Measurements from ENCODE around the gene OR51G2.
A peak's percentile ranks its signal among the peaks of the same experiment; 100 is the strongest.
"Not testable (repeated sequence)": the region's sequence is repeated elsewhere in the genome, so short reads cannot be mapped to it uniquely, and the experiment has no call there.

OR51G2 gene

DNA sequence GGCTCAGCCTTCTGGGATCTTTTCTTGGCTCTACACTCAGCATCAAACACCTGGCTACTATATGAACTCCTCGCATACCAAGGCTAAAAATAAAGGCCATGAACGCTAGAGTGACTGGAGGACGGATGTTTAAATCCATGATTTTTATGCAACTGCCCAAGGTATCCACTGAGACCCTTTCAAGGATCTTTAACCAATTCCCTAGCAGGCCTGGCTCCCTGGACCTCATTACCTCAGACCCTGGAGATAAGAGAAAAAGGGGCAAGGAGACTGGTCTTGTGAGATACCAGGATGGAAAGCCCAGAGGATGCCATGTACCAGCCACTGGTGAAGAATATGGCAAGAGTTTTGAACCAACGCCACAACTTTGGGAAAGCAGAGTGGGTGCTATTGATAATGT is at the start of gene OR51G2:
Gene OR51G2, minus strand, starts transcription at position 101 of the 400 bp plus-strand sequence. CDS start 3,687 bp downstream, outside the sequence.
- no peak for DNase-seq (ENCODE audit: low spot score)

DNA sequence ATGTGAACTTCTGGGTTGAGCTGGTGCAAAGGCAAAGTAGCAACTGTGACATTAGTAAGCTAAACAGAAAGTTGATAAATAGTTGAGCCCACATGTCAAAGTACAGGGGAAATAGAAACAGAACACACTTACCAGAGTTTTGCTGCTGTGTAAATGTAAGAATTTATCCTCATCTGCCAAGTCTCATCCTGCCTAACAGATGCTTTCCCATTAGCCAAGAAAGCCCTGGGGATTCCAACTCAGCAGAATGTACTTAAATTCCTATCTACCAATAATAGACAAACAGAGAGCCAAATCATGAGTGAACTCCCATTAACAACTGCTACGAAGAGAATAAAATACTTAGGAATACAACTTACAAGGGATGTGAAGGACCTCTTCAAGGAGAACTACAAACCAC is 43.7 kb upstream of the OR51G2 start:
- DNase-seq (ENCODE audit: low spot score): no peak

- no peak for DNase-seq (ENCODE audit: low spot score)
These were observed 41.7 kb upstream of the OR51G2 start for GRCh38 chr11:4960877-4961276.

DNA sequence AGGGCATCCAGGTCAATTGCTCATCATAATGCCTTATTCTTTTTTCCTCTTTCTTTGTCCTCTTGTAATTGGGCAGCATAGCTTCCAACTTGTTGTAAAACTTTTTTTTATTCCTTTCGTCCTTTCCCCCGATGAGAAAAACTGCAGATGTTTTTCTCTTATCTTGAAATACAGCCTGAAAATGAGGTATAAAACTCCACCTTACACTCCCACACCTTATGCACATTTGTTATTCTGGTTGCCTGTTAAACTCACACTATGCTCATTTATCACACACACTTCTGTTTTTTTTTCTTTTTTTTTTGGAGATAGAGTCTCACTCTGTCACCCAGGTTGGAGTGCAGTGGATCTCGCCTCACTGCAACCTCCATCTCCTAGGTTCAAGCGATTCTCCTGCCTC is 38.2 kb upstream of the OR51G2 start:
- no peak for DNase-seq (ENCODE audit: low spot score)

GRCh38 chr11:4955613-4956012 is 36.5 kb upstream of the OR51G2 start, which contains the start of gene OR51A2:
OR51A2 (minus strand) TSS chr11:4955713; CDS start chr11:4955713, 0 bp downstream.
- DNase-seq (ENCODE audit: low spot score): not testable (repeated sequence)

DNA sequence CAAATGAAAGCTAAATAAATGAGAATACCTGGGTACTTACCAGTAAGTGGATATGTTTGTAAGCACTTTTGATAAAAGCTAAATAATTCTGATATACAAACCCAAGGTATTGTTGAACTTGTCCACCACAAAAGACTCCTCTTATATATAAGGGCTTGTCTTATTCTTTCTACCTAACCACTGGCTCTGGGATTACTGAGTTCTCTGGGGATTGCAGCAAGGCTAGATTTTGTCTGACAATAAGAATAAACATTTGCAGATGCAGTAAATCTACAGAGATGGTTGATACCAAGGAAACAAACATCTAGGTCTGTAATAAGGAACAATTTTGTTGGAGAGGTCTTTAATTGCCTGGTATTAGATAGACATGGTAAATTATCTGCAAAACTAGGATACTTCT is 28.4 kb upstream of the OR51G2 start, which contains the start of gene OR51A4:
Gene OR51A4, minus strand, starts transcription at position 101 of the 400 bp plus-strand sequence. CDS start 505 bp downstream, outside the sequence.
- no peak for DNase-seq (ENCODE audit: low spot score)

- no peak for DNase-seq (ENCODE audit: low spot score)
These were observed 17.6 kb upstream of the OR51G2 start for GRCh38 chr11:4936745-4937144.

DNA sequence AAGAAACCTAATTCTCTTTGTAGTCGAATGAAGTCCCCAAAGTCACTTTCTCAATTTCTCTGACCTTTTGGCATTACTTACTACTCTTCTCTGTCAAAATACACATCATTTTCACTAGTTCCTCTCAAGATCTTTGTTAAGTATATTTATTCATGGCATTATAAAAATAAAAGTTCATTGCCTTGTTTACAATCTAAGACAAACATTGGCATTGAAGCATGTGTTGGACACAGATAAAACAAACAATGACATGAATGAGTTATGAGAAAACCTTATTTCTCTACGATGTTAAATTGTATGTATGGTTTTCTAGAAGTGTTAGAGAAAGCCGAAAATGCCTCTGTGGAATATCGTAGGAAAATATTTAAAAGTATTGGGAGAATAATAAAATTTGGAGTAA is 13.6 kb upstream of the OR51G2 start:
- no peak for DNase-seq (ENCODE audit: low spot score)

- no peak for DNase-seq (ENCODE audit: low spot score)
These were observed 7.5 kb upstream of the OR51G2 start for GRCh38 chr11:4926608-4927007.

GRCh38 chr11:4924239-4924638 is 5.1 kb upstream of the OR51G2 start, which contains the start of gene OR51G1:
OR51G1 (minus strand) TSS chr11:4924339; CDS start chr11:4924339, 0 bp downstream.
- DNase-seq (ENCODE audit: low spot score): no peak

- no peak for DNase-seq (ENCODE audit: low spot score)
These were observed 3.2 kb upstream of the OR51G2 start for GRCh38 chr11:4922304-4922703.

DNA sequence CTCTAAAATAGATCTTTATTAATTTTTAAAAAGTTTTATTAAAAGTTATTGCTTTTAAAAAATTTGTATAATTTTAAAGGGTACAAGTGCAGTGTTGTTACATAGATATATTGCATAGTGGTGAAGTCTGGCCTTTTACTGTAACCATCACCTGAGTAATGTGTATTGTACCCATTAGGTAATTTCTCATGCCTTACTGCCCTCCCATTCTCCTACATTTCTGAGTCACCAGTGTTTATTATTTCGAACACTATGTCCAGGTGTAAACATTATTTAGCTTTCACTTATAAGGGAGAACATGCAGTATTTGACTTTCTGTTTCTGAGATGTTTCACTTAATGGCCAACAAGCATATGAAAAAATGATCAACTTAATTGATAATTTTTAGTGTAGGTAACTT is 2.6 kb upstream of the OR51G2 start:
- DNase-seq (ENCODE audit: low spot score): no peak

DNA sequence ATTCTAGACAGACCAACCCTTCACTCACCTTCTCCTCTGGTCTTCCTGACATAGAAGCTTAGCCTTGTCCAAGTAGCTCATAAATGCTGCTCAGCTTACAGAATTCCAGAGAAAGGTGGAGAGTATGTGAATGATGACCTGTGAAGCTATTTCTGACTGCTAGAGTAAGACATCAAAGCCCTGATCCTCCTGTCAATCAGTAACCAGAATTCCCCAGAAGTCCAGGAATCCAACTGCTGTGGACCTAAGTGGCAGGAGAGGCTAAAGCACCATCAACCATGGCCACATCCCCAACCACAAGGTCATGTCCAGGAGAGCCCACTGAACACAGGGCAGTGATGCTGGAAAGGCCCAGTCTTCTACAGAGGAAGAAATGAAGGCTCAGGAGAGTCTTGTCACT is 2.6 kb downstream of the OR51G2 start:
- DNase-seq (ENCODE audit: low spot score): no peak

DNA sequence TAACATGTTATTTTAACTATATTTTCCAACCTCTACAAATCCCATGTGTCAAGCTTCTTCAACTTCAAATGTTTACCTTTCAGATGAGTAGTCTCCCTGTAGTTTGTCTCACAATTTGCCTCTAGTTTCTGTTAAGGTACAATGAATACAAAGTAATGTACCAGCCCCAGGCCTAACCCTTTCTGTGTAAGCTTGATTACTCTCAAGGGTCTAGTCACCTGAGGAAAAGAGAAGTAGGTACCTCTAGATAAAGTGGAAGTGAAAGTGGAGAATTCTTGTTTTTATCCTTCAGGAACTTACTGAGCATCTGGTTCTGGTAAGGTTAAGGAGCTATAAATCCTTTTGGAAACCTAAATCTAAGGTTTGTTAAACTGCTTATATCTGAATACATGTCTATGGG is 15.7 kb downstream of the OR51G2 start, which contains the start of gene OR51A7:
Gene OR51A7, plus strand, starts transcription at position 300 of the 400 bp plus-strand sequence. CDS start 3,587 bp downstream, outside the sequence.
- DNase-seq (ENCODE audit: low spot score): no peak

DNA sequence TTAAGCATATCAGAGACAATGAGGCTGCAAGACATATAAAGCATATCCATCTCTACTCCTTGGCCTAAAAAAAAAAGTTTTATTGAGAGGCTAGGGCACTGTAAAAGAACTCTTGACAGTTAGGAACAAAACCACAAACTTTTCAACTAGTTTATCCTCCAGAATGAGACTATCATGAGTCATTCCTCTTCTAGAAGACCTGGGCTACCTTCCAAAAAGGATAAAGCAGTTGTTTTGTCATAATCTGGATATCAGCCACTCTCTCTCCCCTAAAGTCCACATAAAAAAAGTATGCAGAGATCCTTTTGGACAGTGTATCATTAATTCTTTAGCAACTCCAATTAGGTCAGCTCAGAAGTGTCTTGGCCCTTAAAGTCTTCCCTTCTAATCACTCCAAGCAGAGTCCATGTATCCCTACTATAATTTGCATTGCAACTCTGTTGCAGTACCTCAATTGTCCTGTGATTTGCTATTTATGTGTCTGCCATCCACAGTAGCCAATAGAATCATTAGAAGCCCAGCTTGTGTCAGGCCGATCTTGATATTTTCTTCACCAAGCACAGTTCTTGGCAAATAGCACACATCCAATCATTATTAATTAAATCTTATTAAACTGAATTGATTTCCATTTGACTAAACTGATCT is 27.0 kb downstream of the OR51G2 start:
- peak; percentile 87 for DNase-seq (ENCODE audit: low spot score)

DNA sequence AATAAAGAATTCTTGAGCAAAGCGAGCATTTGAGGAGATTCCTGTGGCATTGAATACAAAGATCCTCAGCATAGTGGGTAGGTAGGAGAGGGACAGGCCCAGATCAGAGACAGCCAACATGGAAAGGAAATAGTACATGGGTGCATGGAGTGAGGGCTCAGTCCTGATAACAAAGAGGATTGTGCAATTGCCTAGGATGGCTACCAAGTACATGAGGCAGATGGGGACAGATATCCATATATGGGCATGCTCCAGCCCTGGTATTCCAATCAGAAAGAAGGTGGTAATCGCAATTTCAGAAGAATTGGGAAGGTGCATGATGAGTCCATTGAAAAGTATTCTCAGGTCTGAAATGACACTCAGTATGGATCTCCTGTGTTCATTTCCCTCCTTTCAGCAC is 28.9 kb downstream of the OR51G2 start:
- no peak for DNase-seq (ENCODE audit: low spot score)

DNA sequence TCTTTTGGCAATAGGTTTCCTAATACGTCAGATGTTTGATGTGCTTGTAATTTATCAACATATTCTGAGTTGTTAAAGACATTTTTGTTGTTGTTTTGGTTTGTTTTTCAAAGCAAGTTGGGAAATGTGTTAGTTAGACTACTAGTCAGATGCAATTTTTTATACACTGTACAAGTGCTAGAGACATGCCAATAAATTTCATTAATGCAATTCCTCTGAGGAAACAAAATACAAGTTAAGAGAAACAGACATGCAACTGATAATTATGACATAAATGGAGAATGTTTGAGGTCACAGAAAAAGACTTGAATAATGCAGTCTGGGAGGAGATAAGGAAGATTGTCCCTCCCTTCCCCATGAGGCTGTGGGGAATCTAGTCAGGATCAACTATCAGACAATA is 31.6 kb downstream of the OR51G2 start:
- no peak for DNase-seq (ENCODE audit: low spot score)

DNA sequence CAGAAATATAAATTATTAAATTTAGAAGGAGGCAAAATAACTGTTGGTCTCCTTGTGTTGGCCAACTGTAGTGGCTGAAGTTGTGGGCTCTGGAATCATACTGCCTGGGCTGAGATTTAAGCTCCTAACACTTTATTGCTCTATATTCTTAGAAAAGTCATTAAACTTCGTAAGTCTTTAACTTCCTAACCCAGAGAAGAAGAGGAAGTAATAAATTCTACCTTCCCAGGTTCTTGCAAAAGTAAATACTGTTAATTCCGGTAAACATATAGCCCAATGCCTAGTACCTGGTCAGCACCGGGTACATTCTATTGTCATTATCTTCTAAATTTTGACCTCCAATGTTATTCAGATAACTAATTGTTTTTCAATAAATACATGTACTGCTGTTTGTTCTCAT is 33.0 kb downstream of the OR51G2 start:
- no peak for DNase-seq (ENCODE audit: low spot score)

DNA sequence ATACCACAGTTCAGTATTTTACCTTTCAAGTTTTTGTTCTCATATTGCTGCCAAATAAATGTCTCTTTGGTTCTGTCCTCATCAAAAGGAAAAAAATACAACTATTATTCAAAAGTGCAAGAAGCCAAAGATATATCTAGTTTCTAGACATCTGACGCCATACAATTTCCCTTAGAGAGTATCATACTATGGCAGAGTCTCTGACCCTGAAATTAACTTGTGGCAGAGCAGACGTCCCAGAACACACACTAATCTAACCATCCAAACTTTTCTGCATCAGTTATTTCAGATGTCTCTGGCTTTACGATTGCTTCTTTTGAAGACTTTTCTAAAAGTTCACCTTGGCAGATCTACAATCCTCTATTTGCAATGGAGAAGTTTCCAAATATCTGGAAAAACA is 34.8 kb downstream of the OR51G2 start:
- DNase-seq (ENCODE audit: low spot score): no peak

GRCh38 chr11:4882543-4882942 is 36.6 kb downstream of the OR51G2 start:
- DNase-seq (ENCODE audit: low spot score): no peak

- DNase-seq (ENCODE audit: low spot score): peak; percentile 22
These were observed 37.2 kb downstream of the OR51G2 start, which contains the start of gene OR51T1 for GRCh38 chr11:4881860-4882500. OR51T1 (plus strand) TSS chr11:4881900; CDS start chr11:4881900, 0 bp downstream.

DNA sequence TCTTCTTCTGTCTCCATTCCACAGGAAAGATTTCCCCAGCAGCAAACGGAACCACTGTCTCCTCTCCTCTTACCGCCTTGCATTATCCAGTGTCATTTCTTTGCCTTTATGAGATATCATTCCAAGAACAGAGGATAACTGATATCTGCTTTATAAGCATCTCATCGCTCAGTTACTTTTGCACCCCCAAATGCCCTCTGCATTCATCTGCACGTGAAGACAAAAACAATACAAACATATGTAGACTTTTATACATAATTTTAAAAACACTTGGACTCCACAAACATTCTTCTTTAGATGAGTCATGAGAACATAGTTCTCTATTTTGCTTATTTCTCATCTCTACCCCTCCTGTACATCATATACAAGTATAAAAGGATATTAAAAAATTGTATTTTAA is 38.0 kb downstream of the OR51G2 start:
- no peak for DNase-seq (ENCODE audit: low spot score)

GRCh38 chr11:4865855-4866254 is 53.3 kb downstream of the OR51G2 start:
- DNase-seq (ENCODE audit: low spot score): no peak

All from AG08395 (cell line).